HepG2 (cell line): ENCODE data around the gene CEP83. TPM values are rescaled to one million over a fixed set of nuclear protein-coding genes. Genes with fewer than 3 reads are reported as not detected.

Experiments
- AKAP8 ChIP-seq: sonication (generic); formaldehyde crosslinking; IDR thresholded peaks from 2 replicates; pipeline ENCODE4 v1.5.1; 2020; ENCODE audit warnings: mild to moderate bottlenecking, missing genetic modification reagents
- ARID4A ChIP-seq: sonication (generic); formaldehyde crosslinking; IDR thresholded peaks from 2 replicates; pipeline ENCODE4 v1.5.0; 2020; ENCODE audit warnings: mild to moderate bottlenecking, missing genetic modification reagents, borderline replicate concordance
- ATF4 ChIP-seq, 2 experiments: fragments of 450-650 bp in 1 of 2; sonication (generic) in 1 of 2; formaldehyde crosslinking; IDR thresholded peaks; 2 replicates each; pipeline versions ENCODE4 v1.5.0 to v1.8.0; 2020 to 2022; ENCODE audit warnings: mild to moderate bottlenecking in 1 of 2, missing genetic modification reagents in 1 of 2
- CEBPB ChIP-seq: IDR thresholded peaks from 2 replicates; pipeline ENCODE4 v1.6.1; 2011; ENCODE audit warnings: low read depth, low read length, improper control_type of control experiment, borderline replicate concordance
- CEBPG ChIP-seq: IDR thresholded peaks from 2 replicates; pipeline ENCODE4 v1.6.1; 2016
- CHD2 ChIP-seq: IDR thresholded peaks from 2 replicates; pipeline ENCODE4 v1.6.1; 2011; ENCODE audit warnings: low read depth, low read length, improper control_type of control experiment
- FLYWCH1 ChIP-seq: sonication (generic); formaldehyde crosslinking; IDR thresholded peaks from 2 replicates; pipeline ENCODE4 v1.8.1; 2023; ENCODE audit warnings: mild to moderate bottlenecking, missing genetic modification reagents
- FOXC1 ChIP-seq: sonication (generic); formaldehyde crosslinking; IDR thresholded peaks from 2 replicates; pipeline ENCODE4 v1.8.0; 2022; ENCODE audit warnings: mild to moderate bottlenecking, missing genetic modification reagents, borderline replicate concordance
- GLMP ChIP-seq: sonication (generic); formaldehyde crosslinking; IDR thresholded peaks from 2 replicates; pipeline ENCODE4 v1.9.0; 2021; ENCODE audit warnings: missing genetic modification reagents, mild to moderate bottlenecking, borderline replicate concordance
- MAX ChIP-seq: IDR thresholded peaks from 2 replicates; pipeline ENCODE4 v1.6.1; 2012; ENCODE audit warnings: inconsistent platforms
- NONO ChIP-seq, 2 experiments: fragments of 450-650 bp in 1 of 2; sonication (generic) in 1 of 2; formaldehyde crosslinking in 1 of 2; IDR thresholded peaks in 1 of 2; conservative IDR thresholded peaks in 1 of 2; 2 replicates each; pipeline versions ENCODE4 v1.6.1 to v1.8.0; 2017 to 2022; ENCODE audit warnings: mild to moderate bottlenecking in 1 of 2, missing genetic modification reagents in 1 of 2, moderate library complexity in 1 of 2
- POLR2AphosphoS5 ChIP-seq: IDR thresholded peaks from 2 replicates; pipeline ENCODE4 v1.6.1; 2012; ENCODE audit warnings: low read depth, low read length
- SAP130 ChIP-seq: IDR thresholded peaks from 2 replicates; pipeline ENCODE4 v1.6.1; 2016; ENCODE audit warnings: low read depth
- SIN3B ChIP-seq: fragments of 150-350 bp; IDR thresholded peaks from 2 replicates; pipeline ENCODE4 v1.6.1; 2014; ENCODE audit warnings: low read length
- SKI ChIP-seq: fragments of 450-650 bp; IDR thresholded peaks from one replicate; pipeline ENCODE4 v1.6.1; 2018; ENCODE audit warnings: mild to moderate bottlenecking; ENCODE audit not compliant: partially characterized antibody
- STAT5B ChIP-seq: sonication (generic); formaldehyde crosslinking; IDR thresholded peaks from 2 replicates; pipeline ENCODE4 v1.4.0; 2020; ENCODE audit warnings: missing genetic modification reagents
- TBX2 ChIP-seq: sonication (generic); formaldehyde crosslinking; IDR thresholded peaks from 2 replicates; pipeline ENCODE4 v1.5.0; 2020; ENCODE audit warnings: missing genetic modification reagents, mild to moderate bottlenecking, borderline replicate concordance
- TP53 ChIP-seq: sonication (generic); formaldehyde crosslinking; conservative IDR thresholded peaks from 2 replicates; pipeline ENCODE4 v1.4.0; 2020; ENCODE audit warnings: missing genetic modification reagents
- ZNF383 ChIP-seq: sonication (generic); formaldehyde crosslinking; IDR thresholded peaks from 2 replicates; pipeline ENCODE4 v1.4.0; 2020; ENCODE audit warnings: missing genetic modification reagents, mild to moderate bottlenecking, borderline replicate concordance
- polyA plus RNA-seq, 8 experiments: library from polyadenylated mRNA; depleted of rRNA in 3 of 8; stranded (reverse) in 7 of 8; unstranded in 1 of 8; fragments of >200 nt; fragmentation: Illumina TruSeq in 4 of 8; extraction: Trizol in 4 of 8; gene quantifications; 2 replicates each; pipeline versions ENCODE4 v1.2.1 to v1.2.3, GENCODE V29; 2011 to 2016; ENCODE audit warnings: low read depth in 4 of 8, missing spikeins in 1 of 8, mixed read lengths in 1 of 8; ENCODE audit not compliant: insufficient read depth in 1 of 8
- total RNA-seq, 5 experiments: library from RNA; depleted of rRNA; stranded (reverse); fragments of >200 nt; fragmentation: Illumina TruSeq; extraction: Trizol; gene quantifications; 2 replicates each; pipeline ENCODE4 v1.2.3, GENCODE V29; 2016; ENCODE audit warnings: low read depth in 1 of 5

The CEP83 gene
- total and polyA plus RNA-seq, 2 of the 13 experiments (the other 11 are each of a cell fraction or from before 2014, with no cell fraction given), result 6.2 to 19.2 TPM

GRCh38 chr12:94390130-94390485 lies 69.6 kb downstream of the CEP83 start (continued):
- TF ChIP-seq ARID4A (no peak), NONO (IDR thresholded peaks at IDR 0.05) (no peak), NONO (CRISPR knock-in tag; conservative IDR thresholded peaks at IDR 0.05) (0 out of 2 replicates have a peak, but pooled peaks have one; percentile 4), FLYWCH1 (CRISPR knock-in tag) (no peak), TP53 (CRISPR knock-in tag) (no peak), GLMP (CRISPR knock-in tag) (no peak), ATF4 (CRISPR knock-in tag; IDR thresholded peaks at IDR 0.05) (0 out of 4 replicates have a peak, but pooled peaks of 1 of the 2 experiments have one; percentile 5), STAT5B (CRISPR knock-in tag) (no peak), TBX2 (peak; percentile 15; the same call in 1 of the 2 replicates), POLR2AphosphoS5 (no peak), CHD2 (no peak), MAX (no peak), CEBPG (CRISPR knock-in tag) (peak; percentile 59), SKI (no peak), SAP130 (CRISPR knock-in tag) (0 out of 2 replicates have a peak, but pooled peaks have one; percentile 29), CEBPB (peak; percentile 56; the same call in 1 of the 2 replicates), AKAP8 (CRISPR knock-in tag) (no peak), ZNF383 (CRISPR knock-in tag) (no peak), FOXC1 (CRISPR knock-in tag) (0 out of 2 replicates have a peak, but pooled peaks have one; percentile 4), SIN3B (no peak)
